SIG-M5 treated with dmso at 0.1 percent for 504 hours (cell line): Measurements from ENCODE around the gene NUP155.
A peak's percentile ranks its signal among the peaks of the same experiment; 100 is the strongest.
"Not testable (repeated sequence)": the region's sequence is repeated elsewhere in the genome, so short reads cannot be mapped to it uniquely, and the experiment has no call there.

ENCODE experiments used
- DNase-seq: peaks from one replicate; lab custom pipeline; 2025; ENCODE audit not compliant: unreplicated experiment; lab: John Stamatoyannopoulos, UW

NUP155 gene

GRCh38 chr5:37283214-37283820, 87.6 kb downstream of the NUP155 start:
- DNase-seq: no peak

GRCh38 chr5:37275511-37275910, 95.4 kb downstream of the NUP155 start:
- no peak for DNase-seq

- DNase-seq: peak; percentile 33
These were observed 98.4 kb downstream of the NUP155 start for GRCh38 chr5:37272511-37272910.

- DNase-seq: not testable (repeated sequence)
These were observed 102.8 kb downstream of the NUP155 start for GRCh38 chr5:37268100-37268499.

GRCh38 chr5:37255774-37256358, 115.0 kb downstream of the NUP155 start:
- no peak for DNase-seq

- DNase-seq: no peak
These were observed 116.3 kb downstream of the NUP155 start for GRCh38 chr5:37254581-37254980.

GRCh38 chr5:37251665-37252064, 119.2 kb downstream of the NUP155 start:
- no peak for DNase-seq

- DNase-seq: no peak
These were observed 121.1 kb downstream of the NUP155 start for GRCh38 chr5:37249815-37250164.

- DNase-seq: peak; percentile 53
These were observed 121.7 kb downstream of the NUP155 start, which contains the start of gene CPLANE1 for GRCh38 chr5:37248970-37249814. TSS of gene CPLANE1 (minus strand) at chr5:37249376. CDS start at chr5:37247698, 1,678 bp downstream.

GRCh38 chr5:37248421-37248969, 122.4 kb downstream of the NUP155 start:
- DNase-seq: no peak

- DNase-seq: no peak
These were observed 123.4 kb downstream of the NUP155 start for GRCh38 chr5:37247496-37247895.

GRCh38 chr5:37247036-37247435, 123.9 kb downstream of the NUP155 start:
- DNase-seq: no peak
